HCT116 (cell line): ENCODE measurements around the gene DGKG. TPM values are rescaled to one million over a fixed set of nuclear protein-coding genes. Genes with fewer than 3 reads are reported as not detected.

ENCODE experiments used
- ATAC-seq: fragments of 200-7000 bp; cut with Tn5 transposase; 2 replicates; pipeline ENCODE4 v1.9.1; 2020; ENCODE audit warnings: mild to moderate bottlenecking, moderate library complexity
- BruUV-seq: library from RNA; stranded (reverse); fragments of 400-500 nt; replicated peaks from 2 replicates; lab custom pipeline; 2021; lab: Mats Ljungman, UMichigan
- CTCF ChIA-PET: fragments of 300-600 bp; sonication (Branson Sonifier 250); formaldehyde crosslinking; loops from one replicate; lab custom pipeline; 2021; ENCODE audit warnings: antibody characterized with exemption; lab: Charles Lee
- POLR2A ChIA-PET: fragments of 300-600, 350-600 bp; sonication (Branson Sonifier 250); formaldehyde crosslinking; loops from one replicate; lab custom pipeline; 2021; ENCODE audit warnings: antibody characterized with exemption; lab: Charles Lee
- RAD21 ChIA-PET, 2 experiments: fragments of 300-600 bp; sonication (Branson Sonifier 250); formaldehyde crosslinking; loops; one replicate each; lab custom pipeline; 2023; ENCODE audit warnings: low total read pairs in 2 of 2; ENCODE audit not compliant: uncharacterized antibody in 2 of 2, unreplicated experiment in 2 of 2, low non-redundant PET in 1 of 2; lab: Charles Lee
- DNase-seq: peaks from one replicate; pipeline ENCODE4 v3.0.0-alpha.2; 2010; ENCODE audit warnings: low read depth, low spot score
- H2AFZ ChIP-seq: fragments of 200-600 bp; shearing (Covaris generic), sonication (generic); 2 replicates; pipeline ENCODE4 v1.6.1; 2017; ENCODE audit warnings: low read depth, mixed run types, mixed read lengths, antibody characterized with exemption, low read length; ENCODE audit not compliant: poor library complexity, severe bottlenecking
- H3K27ac ChIP-seq: 2 replicates; pipeline ENCODE4 v1.5.1; 2012; ENCODE audit warnings: low read depth, low read length
- H3K27me3 ChIP-seq: fragments of 200-600 bp; sonication (generic); 2 replicates; pipeline ENCODE4 v1.6.1; 2016; ENCODE audit warnings: mixed run types, low read length, mixed read lengths; ENCODE audit not compliant: insufficient read depth
- H3K36me3 ChIP-seq, 2 experiments: fragments of 200-500 bp in 1 of 2; fragments of 200-600 bp in 1 of 2; sonication (Bioruptor generic) in 1 of 2; sonication (generic) in 1 of 2; 2 replicates each; pipeline versions ENCODE4 v1.5.1 to v1.6.1; 2014 to 2016; ENCODE audit warnings: low read length in 2 of 2, inconsistent platforms in 1 of 2, mixed read lengths in 1 of 2, mixed run types in 1 of 2; ENCODE audit not compliant: insufficient read depth in 2 of 2, control insufficient read depth in 1 of 2
- H3K4me1 ChIP-seq, 2 experiments: fragments of 200-600 bp in 1 of 2; sonication (generic) in 1 of 2; 2 replicates each; pipeline versions ENCODE4 v1.5.1 to v1.6.1; 2012 to 2017; ENCODE audit warnings: low read length in 2 of 2, inconsistent platforms in 1 of 2, mild to moderate bottlenecking in 1 of 2, mixed read lengths in 1 of 2, mixed run types in 1 of 2, moderate library complexity in 1 of 2; ENCODE audit not compliant: insufficient read depth in 2 of 2, control insufficient read depth in 1 of 2
- H3K4me2 ChIP-seq: fragments of 200-600 bp; sonication (generic); 2 replicates; pipeline ENCODE4 v1.6.1; 2017; ENCODE audit warnings: mixed run types, low read length, mixed read lengths
- H3K4me3 ChIP-seq, 2 experiments: fragments of 200-600 bp in 1 of 2; sonication (generic) in 1 of 2; replicated peaks in 1 of 2; 2 replicates each; pipeline ENCODE4 v1.5.1; 2011 to 2016; ENCODE audit warnings: low read length in 2 of 2, control low read depth in 1 of 2, low read depth in 1 of 2, mild to moderate bottlenecking in 1 of 2, mixed read lengths in 1 of 2, mixed run types in 1 of 2
- H3K79me2 ChIP-seq: fragments of 200-600 bp; sonication (generic); 2 replicates; pipeline ENCODE4 v1.6.1; 2017; ENCODE audit warnings: mild to moderate bottlenecking, mixed run types, low read length, moderate library complexity, mixed read lengths; ENCODE audit not compliant: insufficient read depth
- H3K9ac ChIP-seq: fragments of 200-600 bp; sonication (generic); 2 replicates; pipeline ENCODE4 v1.6.1; 2016; ENCODE audit warnings: low read length, mixed read lengths
- H3K9me2 ChIP-seq: fragments of 200-600 bp; sonication (generic), shearing (Covaris generic); 2 replicates; pipeline ENCODE4 v1.6.1; 2017; ENCODE audit warnings: mixed run types, mild to moderate bottlenecking, moderate library complexity; ENCODE audit not compliant: insufficient read depth
- H3K9me3 ChIP-seq, 2 experiments: fragments of 200-500 bp in 1 of 2; fragments of 200-600 bp in 1 of 2; sonication (Bioruptor generic) in 1 of 2; sonication (generic) in 1 of 2; 2 replicates each; pipeline ENCODE4 v1.6.1; 2014 to 2017; ENCODE audit warnings: low read length in 2 of 2, mixed read lengths in 2 of 2, inconsistent platforms in 1 of 2, low read depth in 1 of 2, mild to moderate bottlenecking in 1 of 2, mixed run types in 1 of 2, moderate library complexity in 1 of 2; ENCODE audit not compliant: control insufficient read depth in 1 of 2, insufficient read depth in 1 of 2
- H4K20me1 ChIP-seq: fragments of 200-600 bp; sonication (generic), shearing (Covaris generic); 2 replicates; pipeline ENCODE4 v1.6.1; 2017; ENCODE audit warnings: mixed run types, mild to moderate bottlenecking, moderate library complexity; ENCODE audit not compliant: insufficient read depth
- CBX3 ChIP-seq: IDR thresholded peaks from 2 replicates; pipeline ENCODE4 v1.6.1; 2012; ENCODE audit warnings: low read depth
- CEBPB ChIP-seq: IDR thresholded peaks from 2 replicates; pipeline ENCODE4 v1.6.1; 2012; ENCODE audit warnings: low read depth
- EGR1 ChIP-seq: IDR thresholded peaks from 2 replicates; pipeline ENCODE4 v1.6.1; 2012; ENCODE audit warnings: low read depth
- ELF1 ChIP-seq: IDR thresholded peaks from 2 replicates; pipeline ENCODE4 v1.6.1; 2012; ENCODE audit warnings: low read depth, borderline replicate concordance
- EZH2 ChIP-seq: fragments of 200-600 bp; sonication (generic); IDR thresholded peaks from 2 replicates; pipeline ENCODE4 v1.6.1; 2017; ENCODE audit warnings: antibody characterized with exemption, mixed run types
- EZH2phosphoT487 ChIP-seq: fragments of 200-600 bp; IDR thresholded peaks from 2 replicates; pipeline ENCODE4 v1.6.1; 2018; ENCODE audit warnings: antibody characterized with exemption, borderline replicate concordance
- FOSL1 ChIP-seq: IDR thresholded peaks from 2 replicates; pipeline ENCODE4 v1.6.1; 2012; ENCODE audit warnings: low read depth
- POLR2A ChIP-seq: IDR thresholded peaks from 2 replicates; pipeline ENCODE4 v1.7.0; 2011; ENCODE audit warnings: borderline replicate concordance; ENCODE audit not compliant: insufficient read depth, insufficient read length; ENCODE audit errors: extremely low read depth
- POLR2AphosphoS5 ChIP-seq: IDR thresholded peaks from 2 replicates; pipeline ENCODE4 v1.6.1; 2011; ENCODE audit warnings: mild to moderate bottlenecking, low read depth, low read length, moderate library complexity
- TCF7L2 ChIP-seq: IDR thresholded peaks from 2 replicates; pipeline ENCODE4 v1.7.0; 2011; ENCODE audit warnings: borderline replicate concordance, inconsistent platforms; ENCODE audit not compliant: insufficient read depth, insufficient read length; ENCODE audit errors: extremely low read depth
- YY1 ChIP-seq: IDR thresholded peaks from 2 replicates; pipeline ENCODE4 v1.6.1; 2011; ENCODE audit warnings: low read length, low read depth, moderate library complexity, mild to moderate bottlenecking; ENCODE audit not compliant: insufficient replicate concordance; ENCODE audit errors: extremely low read depth
- intact Hi-C: fragments of 100-400 bp; cut with micrococcal nuclease; formaldehyde crosslinking; loops from 2 replicates; pipeline ENCODE4 v1.10.0; 2022
- total RNA-seq: library from RNA; stranded (reverse); gene quantifications from one replicate; pipeline ENCODE4 v1.2.1, GENCODE V29; 2021; ENCODE audit not compliant: unreplicated experiment
- TF ChIP-seq, protein P1 (sequence below): IDR thresholded peaks from 2 replicates; pipeline ENCODE4 v1.6.1; 2012; ENCODE audit warnings: low read depth
- TF ChIP-seq, protein P2 (sequence below): IDR thresholded peaks from 2 replicates; pipeline ENCODE4 v1.6.1; 2011; ENCODE audit warnings: mild to moderate bottlenecking, low read length, moderate library complexity; ENCODE audit not compliant: insufficient replicate concordance; ENCODE audit errors: extremely low read depth
- TF ChIP-seq, protein P3 (sequence below): IDR thresholded peaks from 2 replicates; pipeline ENCODE4 v1.6.1; 2012
- TF ChIP-seq, protein P4 (sequence below): IDR thresholded peaks from 2 replicates; pipeline ENCODE4 v1.6.1; 2012

Gene DGKG
- total RNA-seq, 1 experiment from 2014 or later, result 4.8 TPM

DNA sequence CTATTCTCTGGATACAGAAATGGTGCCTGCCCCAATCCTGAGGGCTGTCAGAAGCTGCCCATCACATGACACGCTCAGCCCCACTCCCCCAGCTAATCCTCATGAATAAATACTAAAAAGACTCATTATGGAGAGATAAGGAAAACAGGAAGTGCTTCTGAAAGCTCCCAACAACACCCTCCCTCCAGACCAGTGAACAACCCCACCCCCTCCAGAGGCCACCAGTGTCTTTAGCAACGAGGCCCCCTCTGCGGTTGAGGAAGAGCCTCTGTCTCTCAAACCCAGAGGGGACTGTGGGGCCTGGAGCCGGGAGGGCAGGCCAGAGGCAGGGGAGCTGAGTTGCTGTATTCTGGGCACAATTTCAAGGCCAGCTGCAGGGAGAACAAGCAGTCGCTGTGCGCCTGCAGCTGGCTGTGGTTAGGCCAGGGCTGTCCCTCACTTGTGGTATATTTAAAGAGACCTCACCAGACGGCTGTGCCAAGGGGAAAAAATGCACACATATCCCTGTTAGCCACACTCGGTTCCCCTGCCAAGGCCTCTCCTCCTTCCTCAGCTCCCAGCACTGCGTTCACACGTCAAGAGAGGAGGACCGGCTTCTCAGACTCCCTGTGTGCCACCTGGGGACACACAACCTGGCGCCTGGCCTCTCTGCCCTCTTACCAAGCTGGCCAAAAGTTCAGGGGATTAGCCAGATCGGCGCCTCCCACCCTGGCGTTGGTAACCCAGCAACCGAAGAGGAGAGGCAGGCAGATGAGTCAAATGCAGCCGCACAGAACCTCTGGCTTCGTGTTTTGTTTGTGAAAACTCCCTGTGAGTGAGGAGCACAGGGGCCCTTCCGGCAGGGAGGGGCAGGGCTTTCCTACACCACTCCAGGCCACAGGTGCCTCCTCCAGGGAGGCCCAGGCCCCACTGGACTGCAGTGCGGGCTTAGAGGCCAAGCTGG is 152.0 kb downstream of the DGKG start:
- intact Hi-C loops, result no loop called here
- POLR2A ChIA-PET, result no interaction called here
- Histone ChIP-seq H3K27ac (no peak overlapping the region), H3K79me2 (no peaks in the 10 kb centered on the region), H4K20me1 (no peaks in the 10 kb centered on the region), H3K4me3 (no peak overlapping the region), H3K4me2 (no peak overlapping the region), H3K9me3 (no peaks in the 10 kb centered on the region), H3K36me3 (no peaks in the 10 kb centered on the region), H3K9me2 (no peaks in the 10 kb centered on the region), H3K4me1 (peaks cover 11 to 18% of the 10 kb centered on the region in 2 experiments), H3K9ac (no peak overlapping the region), H2AFZ (no peak overlapping the region), H3K27me3 (no peaks in the 10 kb centered on the region)
- TF ChIP-seq, protein P1, sequence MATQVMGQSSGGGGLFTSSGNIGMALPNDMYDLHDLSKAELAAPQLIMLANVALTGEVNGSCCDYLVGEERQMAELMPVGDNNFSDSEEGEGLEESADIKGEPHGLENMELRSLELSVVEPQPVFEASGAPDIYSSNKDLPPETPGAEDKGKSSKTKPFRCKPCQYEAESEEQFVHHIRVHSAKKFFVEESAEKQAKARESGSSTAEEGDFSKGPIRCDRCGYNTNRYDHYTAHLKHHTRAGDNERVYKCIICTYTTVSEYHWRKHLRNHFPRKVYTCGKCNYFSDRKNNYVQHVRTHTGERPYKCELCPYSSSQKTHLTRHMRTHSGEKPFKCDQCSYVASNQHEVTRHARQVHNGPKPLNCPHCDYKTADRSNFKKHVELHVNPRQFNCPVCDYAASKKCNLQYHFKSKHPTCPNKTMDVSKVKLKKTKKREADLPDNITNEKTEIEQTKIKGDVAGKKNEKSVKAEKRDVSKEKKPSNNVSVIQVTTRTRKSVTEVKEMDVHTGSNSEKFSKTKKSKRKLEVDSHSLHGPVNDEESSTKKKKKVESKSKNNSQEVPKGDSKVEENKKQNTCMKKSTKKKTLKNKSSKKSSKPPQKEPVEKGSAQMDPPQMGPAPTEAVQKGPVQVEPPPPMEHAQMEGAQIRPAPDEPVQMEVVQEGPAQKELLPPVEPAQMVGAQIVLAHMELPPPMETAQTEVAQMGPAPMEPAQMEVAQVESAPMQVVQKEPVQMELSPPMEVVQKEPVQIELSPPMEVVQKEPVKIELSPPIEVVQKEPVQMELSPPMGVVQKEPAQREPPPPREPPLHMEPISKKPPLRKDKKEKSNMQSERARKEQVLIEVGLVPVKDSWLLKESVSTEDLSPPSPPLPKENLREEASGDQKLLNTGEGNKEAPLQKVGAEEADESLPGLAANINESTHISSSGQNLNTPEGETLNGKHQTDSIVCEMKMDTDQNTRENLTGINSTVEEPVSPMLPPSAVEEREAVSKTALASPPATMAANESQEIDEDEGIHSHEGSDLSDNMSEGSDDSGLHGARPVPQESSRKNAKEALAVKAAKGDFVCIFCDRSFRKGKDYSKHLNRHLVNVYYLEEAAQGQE, result no peak
- TF ChIP-seq, protein P2, sequence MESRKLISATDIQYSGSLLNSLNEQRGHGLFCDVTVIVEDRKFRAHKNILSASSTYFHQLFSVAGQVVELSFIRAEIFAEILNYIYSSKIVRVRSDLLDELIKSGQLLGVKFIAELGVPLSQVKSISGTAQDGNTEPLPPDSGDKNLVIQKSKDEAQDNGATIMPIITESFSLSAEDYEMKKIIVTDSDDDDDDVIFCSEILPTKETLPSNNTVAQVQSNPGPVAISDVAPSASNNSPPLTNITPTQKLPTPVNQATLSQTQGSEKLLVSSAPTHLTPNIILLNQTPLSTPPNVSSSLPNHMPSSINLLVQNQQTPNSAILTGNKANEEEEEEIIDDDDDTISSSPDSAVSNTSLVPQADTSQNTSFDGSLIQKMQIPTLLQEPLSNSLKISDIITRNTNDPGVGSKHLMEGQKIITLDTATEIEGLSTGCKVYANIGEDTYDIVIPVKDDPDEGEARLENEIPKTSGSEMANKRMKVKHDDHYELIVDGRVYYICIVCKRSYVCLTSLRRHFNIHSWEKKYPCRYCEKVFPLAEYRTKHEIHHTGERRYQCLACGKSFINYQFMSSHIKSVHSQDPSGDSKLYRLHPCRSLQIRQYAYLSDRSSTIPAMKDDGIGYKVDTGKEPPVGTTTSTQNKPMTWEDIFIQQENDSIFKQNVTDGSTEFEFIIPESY, result no peak
- no peak for TF ChIP-seq FOSL1
- TF ChIP-seq ELF1, result no peak
- no peak for TF ChIP-seq POLR2A
- TF ChIP-seq TCF7L2, result no peak
- no peak for TF ChIP-seq EZH2
- TF ChIP-seq, protein P3, sequence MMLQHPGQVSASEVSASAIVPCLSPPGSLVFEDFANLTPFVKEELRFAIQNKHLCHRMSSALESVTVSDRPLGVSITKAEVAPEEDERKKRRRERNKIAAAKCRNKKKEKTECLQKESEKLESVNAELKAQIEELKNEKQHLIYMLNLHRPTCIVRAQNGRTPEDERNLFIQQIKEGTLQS, result no peak
- TF ChIP-seq POLR2AphosphoS5, result no peak
- no peak for TF ChIP-seq YY1
- TF ChIP-seq, protein P4, sequence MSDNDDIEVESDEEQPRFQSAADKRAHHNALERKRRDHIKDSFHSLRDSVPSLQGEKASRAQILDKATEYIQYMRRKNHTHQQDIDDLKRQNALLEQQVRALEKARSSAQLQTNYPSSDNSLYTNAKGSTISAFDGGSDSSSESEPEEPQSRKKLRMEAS, result no peak
- no peak for TF ChIP-seq EZH2phosphoT487
- no peak for TF ChIP-seq CEBPB
- TF ChIP-seq CBX3, result no peak
- TF ChIP-seq EGR1, result no peak
- ATAC-seq, result no peak
- no peak for DNase-seq
- CTCF ChIA-PET, result no interaction called here
- BruUV-seq, result no TSS peak
- RAD21 ChIA-PET, result no interaction called here
